ENCODE measurements around the gene FBXW10. TPM values are rescaled to one million over a fixed set of nuclear protein-coding genes. Genes with fewer than 3 reads are reported as not detected.
A peak's percentile ranks its signal among the peaks of the same experiment; 100 is the strongest.
"Not testable (repeated sequence)": the region's sequence is repeated elsewhere in the genome, so short reads cannot be mapped to it uniquely, and the experiment has no call there.

FBXW10 gene
- total RNA-seq, 1 experiment from 2014 or later: not detected

GRCh38 chr17:18781805-18782204 is 38.0 kb downstream of the FBXW10 start:
- CTCF ChIA-PET; H3K36me3 Mint-ChIP-seq; DNase-seq (ENCODE audit: low spot score); H3K27ac Mint-ChIP-seq; H3K27me3 Mint-ChIP-seq (ENCODE audit: low read depth); ATAC-seq; H3K9me3 Mint-ChIP-seq; POLR2A ChIA-PET: not testable (repeated sequence)
- peak overlapping the region; percentile 55 for H3K4me3 Mint-ChIP-seq
- peaks cover 18% of the 10 kb centered on the region for H3K4me1 Mint-ChIP-seq

- Mint-ChIP-seq H3K36me3 (peaks cover 11% of the 10 kb centered on the region), H3K4me1 (peaks cover 16% of the 10 kb centered on the region), H3K27ac (peak overlapping the region; percentile 81)
- CTCF ChIA-PET; H3K4me3 Mint-ChIP-seq; H3K9me3 Mint-ChIP-seq; ATAC-seq; H3K27me3 Mint-ChIP-seq (ENCODE audit: low read depth); DNase-seq (ENCODE audit: low spot score); POLR2A ChIA-PET: not testable (repeated sequence)
Observed at GRCh38 chr17:18785933-18786332, 42.1 kb downstream of the FBXW10 start.

GRCh38 chr17:18786890-18787289 is 43.0 kb downstream of the FBXW10 start:
- H3K27me3 Mint-ChIP-seq (ENCODE audit: low read depth); H3K4me3 Mint-ChIP-seq; POLR2A ChIA-PET; ATAC-seq; H3K27ac Mint-ChIP-seq; CTCF ChIA-PET; H3K9me3 Mint-ChIP-seq; DNase-seq (ENCODE audit: low spot score): not testable (repeated sequence)
- H3K36me3 Mint-ChIP-seq: peaks cover 13% of the 10 kb centered on the region
- H3K4me1 Mint-ChIP-seq: peaks cover 16% of the 10 kb centered on the region

DNA sequence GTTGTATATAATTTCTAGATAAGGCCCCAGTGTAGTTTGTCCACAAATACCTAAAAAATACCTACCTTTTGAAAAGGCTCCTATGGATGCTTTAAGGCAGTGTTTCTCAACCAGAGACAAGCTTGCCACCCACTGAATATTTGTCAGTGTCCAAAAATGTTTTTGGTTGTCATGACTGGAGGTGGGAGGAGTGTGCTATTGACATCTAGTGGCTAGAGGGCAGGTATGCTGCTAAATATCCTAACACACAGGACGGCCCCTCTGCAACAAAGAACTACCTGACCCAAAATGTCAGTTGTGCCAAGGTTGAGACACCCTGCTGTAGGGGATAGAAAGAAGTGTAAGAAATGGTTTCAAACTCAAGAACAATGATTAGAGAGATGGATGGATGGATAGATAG is 47.5 kb downstream of the FBXW10 start:
- CTCF ChIA-PET; H3K4me1 Mint-ChIP-seq; H3K27ac Mint-ChIP-seq; DNase-seq (ENCODE audit: low spot score); POLR2A ChIA-PET; H3K9me3 Mint-ChIP-seq; H3K27me3 Mint-ChIP-seq (ENCODE audit: low read depth); H3K4me3 Mint-ChIP-seq: not testable (repeated sequence)
- H3K36me3 Mint-ChIP-seq: peaks cover 18% of the 10 kb centered on the region
- ATAC-seq: peak; percentile 86

DNA sequence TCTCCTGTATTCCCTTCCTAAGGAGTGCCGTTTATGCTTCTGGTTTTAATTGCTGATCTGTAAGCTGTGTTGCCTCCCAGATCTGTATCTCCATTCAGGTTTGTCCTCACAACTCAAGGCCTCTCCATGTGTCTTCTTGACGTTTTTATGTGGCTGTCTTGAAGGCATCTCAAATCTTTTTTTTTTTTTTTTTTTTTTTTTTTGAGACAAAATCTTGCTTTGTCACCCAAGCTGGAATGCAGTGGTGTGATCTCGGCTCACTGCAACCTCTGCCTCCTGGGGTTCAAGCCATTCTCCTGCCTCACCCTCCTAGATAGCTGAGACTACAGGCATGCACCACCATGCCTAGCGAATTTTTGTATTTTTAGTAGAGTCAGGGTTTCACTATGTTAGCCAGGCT is 51.0 kb downstream of the FBXW10 start:
- H3K9me3 Mint-ChIP-seq; ATAC-seq; H3K4me1 Mint-ChIP-seq; DNase-seq (ENCODE audit: low spot score); H3K27me3 Mint-ChIP-seq (ENCODE audit: low read depth); H3K27ac Mint-ChIP-seq; H3K4me3 Mint-ChIP-seq; POLR2A ChIA-PET: not testable (repeated sequence)
- CTCF ChIA-PET: interaction anchor here (0.6 to 0.7 kb wide), 2 partner anchors 169 to 224 kb away, joined by 3 read pairs; no protein-coding TSS in a partner anchor
- H3K36me3 Mint-ChIP-seq: peaks cover 27% of the 10 kb centered on the region

DNA sequence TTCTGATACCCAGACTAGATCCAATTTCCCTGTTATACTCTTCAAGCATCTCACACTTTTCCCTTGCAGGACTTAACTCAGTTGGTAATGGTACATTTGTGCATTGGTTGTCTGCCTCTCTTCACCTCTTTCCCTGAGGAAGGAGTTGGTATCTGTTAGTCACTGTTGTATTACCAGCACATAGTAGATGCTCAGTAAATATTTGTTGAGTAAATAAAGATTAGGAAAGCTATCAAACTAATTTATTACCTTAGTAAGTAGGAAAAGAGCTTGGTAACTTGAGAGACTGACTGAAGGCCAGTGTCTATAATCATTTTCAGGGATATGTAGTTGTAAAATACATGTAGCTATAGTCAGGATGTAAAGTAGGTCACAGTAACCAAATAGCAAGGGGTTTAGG is 53.0 kb downstream of the FBXW10 start:
- POLR2A ChIA-PET; H3K4me3 Mint-ChIP-seq; H3K4me1 Mint-ChIP-seq; H3K27me3 Mint-ChIP-seq (ENCODE audit: low read depth); H3K27ac Mint-ChIP-seq; ATAC-seq; H3K9me3 Mint-ChIP-seq; DNase-seq (ENCODE audit: low spot score); CTCF ChIA-PET: not testable (repeated sequence)
- peaks cover 31% of the 10 kb centered on the region for H3K36me3 Mint-ChIP-seq

DNA sequence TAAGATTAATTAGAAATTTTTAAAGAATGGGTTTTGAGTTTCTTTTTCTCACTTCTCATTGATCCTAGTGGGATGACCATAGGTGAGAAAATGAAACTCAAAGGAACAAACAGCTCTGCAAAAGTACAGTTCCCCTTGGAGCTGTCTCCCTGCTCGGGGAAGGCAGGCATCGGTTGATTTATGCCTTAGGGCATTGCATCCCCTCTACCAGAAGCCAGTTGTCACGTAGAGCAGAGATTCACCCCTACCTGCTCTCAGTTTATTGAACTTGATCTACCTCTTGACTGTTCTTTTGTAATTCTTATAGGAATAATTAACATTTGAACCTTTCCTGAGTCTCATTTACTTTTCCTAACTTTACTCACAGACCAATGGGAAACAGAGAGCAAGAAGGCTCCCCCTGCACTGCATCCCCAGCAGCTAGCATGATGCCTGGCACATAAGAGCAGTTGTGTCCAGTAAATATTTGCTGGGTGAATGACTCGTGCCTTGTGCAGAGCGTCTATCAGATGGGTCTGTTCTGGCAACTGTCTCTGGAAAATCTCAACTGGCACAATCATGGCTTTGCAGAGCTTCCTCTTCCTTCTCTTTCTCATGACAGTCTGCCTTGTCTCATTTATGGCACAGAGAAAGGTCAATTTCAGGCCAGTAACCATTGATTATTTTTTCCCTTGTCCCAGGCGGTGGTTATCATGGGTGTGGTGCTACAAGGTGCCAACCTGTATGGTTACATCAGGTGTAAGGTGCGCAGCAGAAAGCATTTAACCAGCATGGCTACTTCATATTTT is 59.8 kb downstream of the FBXW10 start:
- H3K9me3 Mint-ChIP-seq; POLR2A ChIA-PET; H3K4me3 Mint-ChIP-seq; H3K27me3 Mint-ChIP-seq (ENCODE audit: low read depth); H3K4me1 Mint-ChIP-seq; DNase-seq (ENCODE audit: low spot score); CTCF ChIA-PET: not testable (repeated sequence)
- Mint-ChIP-seq H3K36me3 (peaks cover 40% of the 10 kb centered on the region), H3K27ac (peak overlapping the region; percentile 57; the same call in 1 of the 2 replicates)
- ATAC-seq: peak; percentile 61

DNA sequence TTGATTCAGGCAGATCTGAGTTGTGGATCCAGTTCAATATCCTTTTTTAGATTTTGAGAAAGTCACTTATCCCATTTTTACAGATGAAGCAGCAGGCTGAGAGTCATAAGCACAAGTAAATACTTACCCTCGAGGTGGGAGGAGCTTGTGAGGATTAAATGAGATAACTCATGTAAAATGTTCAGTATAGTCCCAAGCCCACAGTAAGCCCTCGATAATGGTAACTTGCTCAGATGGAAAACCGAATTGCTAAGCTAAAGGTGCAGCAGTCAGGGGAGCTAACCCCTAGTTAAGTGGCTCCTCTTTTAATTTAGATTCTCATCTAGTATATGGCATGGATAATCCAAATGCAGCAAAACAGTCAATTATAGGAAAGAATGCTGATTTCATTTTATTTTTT is 72.1 kb downstream of the FBXW10 start:
- DNase-seq (ENCODE audit: low spot score); CTCF ChIA-PET; ATAC-seq; H3K9me3 Mint-ChIP-seq; H3K27me3 Mint-ChIP-seq (ENCODE audit: low read depth); POLR2A ChIA-PET; H3K4me1 Mint-ChIP-seq; H3K4me3 Mint-ChIP-seq; H3K36me3 Mint-ChIP-seq; H3K27ac Mint-ChIP-seq: not testable (repeated sequence)

DNA sequence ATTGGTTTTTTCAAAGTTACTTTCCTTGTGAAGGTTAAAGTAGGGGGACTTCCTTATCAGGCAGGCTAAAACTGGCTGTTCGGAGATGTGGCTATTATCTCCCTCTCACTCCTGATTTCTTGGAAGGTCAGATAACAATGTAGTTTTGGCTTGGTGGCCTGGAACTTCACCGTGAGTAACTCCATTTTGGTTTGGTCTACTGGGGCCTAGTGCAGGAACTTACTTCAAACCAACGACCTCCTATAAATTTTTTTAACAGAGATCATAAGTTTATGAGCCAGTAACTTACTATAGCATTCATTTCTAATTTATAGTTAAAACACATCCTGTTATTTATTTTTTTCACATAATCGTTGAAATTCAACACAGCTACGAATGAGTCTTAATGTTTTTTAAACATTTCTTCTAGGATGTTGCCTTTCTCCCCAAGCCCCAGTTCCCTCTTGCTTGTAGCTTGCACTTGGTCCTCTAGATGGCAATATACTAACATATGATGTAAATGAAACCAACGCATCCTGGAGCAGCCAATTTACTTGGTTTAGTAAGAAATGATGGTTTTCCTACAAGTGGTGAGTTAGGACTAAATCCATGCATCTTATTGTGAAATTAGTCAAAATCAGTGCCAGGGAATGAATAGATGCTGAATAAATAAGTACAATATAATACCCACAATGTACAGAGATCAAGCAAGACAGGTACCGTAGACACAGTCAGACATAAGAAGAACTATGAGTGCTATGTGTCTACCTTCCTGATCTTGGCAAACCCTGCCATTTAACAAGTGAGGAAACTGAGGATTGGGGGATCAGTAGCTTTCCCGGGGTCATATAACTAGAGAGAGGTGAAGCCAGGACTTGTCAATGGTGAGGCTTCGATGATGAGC is 72.9 kb downstream of the FBXW10 start:
- ATAC-seq (peak; percentile 85), DNase-seq (ENCODE audit: low spot score) (peak; percentile 23)
- H3K4me3 Mint-ChIP-seq; H3K36me3 Mint-ChIP-seq; H3K27ac Mint-ChIP-seq; H3K27me3 Mint-ChIP-seq (ENCODE audit: low read depth); POLR2A ChIA-PET; H3K9me3 Mint-ChIP-seq; H3K4me1 Mint-ChIP-seq: not testable (repeated sequence)
- CTCF ChIA-PET: interaction anchor here (0.8 kb wide), 1 partner anchor 144 kb away, joined by 3 read pairs; no protein-coding TSS in a partner anchor

DNA sequence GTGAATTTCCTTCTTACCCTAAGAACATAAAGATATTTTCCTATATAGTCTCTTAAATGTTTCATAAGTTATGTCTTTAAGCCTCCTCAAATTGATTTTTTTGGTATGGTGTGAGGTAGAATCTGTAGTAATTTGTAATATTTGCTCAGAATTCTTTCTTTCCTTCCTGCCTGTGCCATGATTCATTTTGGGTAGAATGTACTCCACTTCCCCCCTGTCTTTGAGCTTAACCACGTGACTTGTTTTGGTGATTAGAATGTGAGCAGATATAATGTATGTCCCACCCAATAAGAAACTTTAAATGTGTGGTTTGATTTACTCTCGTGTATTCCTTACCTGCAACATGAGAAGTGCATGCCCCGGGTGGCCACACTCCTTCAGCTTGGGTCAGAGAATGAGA is 77.6 kb downstream of the FBXW10 start:
- POLR2A ChIA-PET; H3K9me3 Mint-ChIP-seq; H3K27ac Mint-ChIP-seq; H3K4me3 Mint-ChIP-seq; CTCF ChIA-PET; H3K4me1 Mint-ChIP-seq; H3K36me3 Mint-ChIP-seq; ATAC-seq; H3K27me3 Mint-ChIP-seq (ENCODE audit: low read depth); DNase-seq (ENCODE audit: low spot score): not testable (repeated sequence)

GRCh38 chr17:18827613-18828012 is 83.8 kb downstream of the FBXW10 start:
- CTCF ChIA-PET; ATAC-seq; H3K9me3 Mint-ChIP-seq; H3K27me3 Mint-ChIP-seq (ENCODE audit: low read depth); H3K36me3 Mint-ChIP-seq; POLR2A ChIA-PET; H3K27ac Mint-ChIP-seq; DNase-seq (ENCODE audit: low spot score); H3K4me3 Mint-ChIP-seq; H3K4me1 Mint-ChIP-seq: not testable (repeated sequence)
